GM12891 (cell line): ENCODE results near the gene PHACTR3.

Source experiments
- DNase-seq: peaks from one replicate; pipeline ENCODE4 v3.0.0; 2011; ENCODE audit warnings: low spot score; ENCODE audit not compliant: insufficient read length
- FAIRE-seq: peaks from 2 replicates; lab custom pipeline; 2011; peaks lifted over from hg19 to GRCh38; lab: Jason Lieb, UNC
- PAX5 ChIP-seq: IDR thresholded peaks from 2 replicates; pipeline ENCODE4 v1.6.1; 2011; ENCODE audit warnings: low read length, moderate library complexity, mild to moderate bottlenecking; ENCODE audit not compliant: insufficient read depth, severe bottlenecking
- POLR2A ChIP-seq: IDR thresholded peaks from 2 replicates; pipeline ENCODE4 v1.6.1; 2011; ENCODE audit warnings: low read depth, low read length, control low read depth
- POLR2AphosphoS5 ChIP-seq: IDR thresholded peaks from 2 replicates; pipeline ENCODE4 v1.6.1; 2011; ENCODE audit warnings: low read depth, low read length, control low read depth
- POU2F2 ChIP-seq: IDR thresholded peaks from 2 replicates; pipeline ENCODE4 v1.6.1; 2011; ENCODE audit warnings: low read depth, mild to moderate bottlenecking, control low read depth, low read length, moderate library complexity
- SPI1 ChIP-seq: IDR thresholded peaks from 2 replicates; pipeline ENCODE4 v1.6.1; 2011; ENCODE audit warnings: low read depth, low read length, control low read depth
- TAF1 ChIP-seq: IDR thresholded peaks from 2 replicates; pipeline ENCODE4 v1.6.1; 2011; ENCODE audit warnings: low read depth, low read length, control low read depth

The PHACTR3 gene

GRCh38 chr20:59603176-59603575, 1.2 kb upstream of the PHACTR3 start:
- DNase-seq (no peak), FAIRE-seq (no peak)

DNA sequence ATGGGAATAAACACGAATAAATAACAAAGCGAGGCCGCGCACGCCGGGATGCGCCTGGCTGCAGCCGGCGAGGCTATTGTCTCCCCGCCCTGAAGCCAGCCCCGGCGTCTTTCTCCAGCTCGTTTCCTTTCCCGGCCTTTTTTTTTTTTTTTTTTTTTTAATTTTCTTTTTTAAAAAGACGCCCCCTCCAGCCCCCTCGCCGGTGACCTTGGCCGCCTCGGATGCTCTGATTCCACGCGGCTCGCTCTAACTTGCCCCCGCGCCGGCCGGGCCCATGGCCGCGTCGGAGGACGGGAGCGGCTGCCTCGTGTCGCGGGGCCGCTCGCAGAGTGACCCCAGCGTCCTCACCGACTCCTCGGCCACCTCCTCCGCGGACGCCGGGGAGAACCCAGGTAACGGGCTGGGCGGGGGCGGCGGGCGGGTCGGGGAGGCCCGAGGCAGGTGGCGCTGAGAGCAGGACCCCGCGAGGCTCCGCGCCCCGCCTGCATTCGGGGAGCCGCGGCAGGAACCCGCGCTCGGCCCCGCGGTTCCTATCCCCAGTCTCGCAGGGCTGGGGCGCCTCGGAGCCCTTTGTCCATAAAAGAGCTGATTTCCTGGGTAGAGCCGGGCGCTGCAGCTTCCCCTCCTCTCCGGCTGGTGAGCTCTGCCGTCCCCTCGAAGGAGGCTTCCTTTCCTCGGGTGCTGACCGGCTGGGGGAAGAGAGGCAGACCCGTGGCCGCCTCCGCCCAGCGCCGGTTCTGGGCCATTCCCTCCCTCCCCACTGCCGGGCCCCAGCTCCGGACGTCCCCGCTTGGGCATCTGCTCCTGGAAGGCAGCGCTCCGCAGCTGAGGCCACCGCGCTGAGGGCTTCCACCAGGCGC, 631 bp downstream of the PHACTR3 start:
- FAIRE-seq: no peak
- TF ChIP-seq POU2F2 (no peak), PAX5 (no peak), SPI1 (no peak), POLR2AphosphoS5 (no peak), TAF1 (no peak), POLR2A (no peak)
- DNase-seq: no peak

More at GRCh38 chr20:59603176-59603575, 1.2 kb upstream of the PHACTR3 start:
- no peak for TF ChIP-seq PAX5
- TF ChIP-seq TAF1: no peak
- no peak for TF ChIP-seq POU2F2

DNA sequence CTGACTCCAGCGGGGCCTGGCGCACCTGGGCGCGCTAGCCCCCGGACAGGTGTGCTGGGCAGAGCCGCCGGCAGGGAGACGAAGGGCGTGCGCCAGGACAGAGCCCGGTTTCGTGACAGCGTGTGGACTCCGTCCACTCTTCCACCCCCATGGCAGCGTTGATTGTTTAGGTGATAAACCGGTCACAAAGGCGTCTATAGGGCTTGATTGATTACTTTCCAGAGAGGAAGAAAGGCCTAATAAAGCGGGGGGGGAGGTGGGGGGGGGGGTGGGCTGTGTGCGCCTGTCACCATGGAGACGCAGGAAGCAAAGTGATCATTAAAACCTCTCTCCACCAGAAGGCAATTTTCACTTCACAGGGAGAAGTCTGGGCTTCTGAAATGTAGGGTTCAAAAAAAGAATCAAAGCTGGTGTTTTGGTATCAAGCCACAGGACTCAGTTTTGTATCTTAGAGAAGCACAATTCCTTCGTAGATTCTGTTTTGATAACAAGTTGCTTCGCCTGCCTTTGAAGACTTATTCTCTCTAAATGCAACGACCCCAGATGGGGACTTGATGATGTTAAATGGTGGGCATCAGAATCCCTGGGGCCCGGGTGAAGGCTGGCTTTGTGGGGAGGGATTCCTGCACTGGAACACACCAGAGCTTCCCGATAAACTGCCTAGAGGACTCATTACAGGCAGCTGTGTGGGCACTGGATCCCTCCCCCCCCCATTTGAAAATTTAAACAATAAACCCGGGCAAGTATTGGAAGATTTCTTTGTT, 1.4 kb downstream of the PHACTR3 start:
- TF ChIP-seq PAX5 (no peak), TAF1 (no peak), POLR2AphosphoS5 (no peak)
- no peak for DNase-seq
- FAIRE-seq: no peak

- DNase-seq (no peak), FAIRE-seq (no peak)
- no peak for TF ChIP-seq POU2F2
- TF ChIP-seq POLR2AphosphoS5: no peak
- no peak for TF ChIP-seq POLR2A
- TF ChIP-seq PAX5: no peak
- no peak for TF ChIP-seq TAF1
- TF ChIP-seq SPI1: no peak
Observed at GRCh38 chr20:59606566-59606965, 2.2 kb downstream of the PHACTR3 start.

DNA sequence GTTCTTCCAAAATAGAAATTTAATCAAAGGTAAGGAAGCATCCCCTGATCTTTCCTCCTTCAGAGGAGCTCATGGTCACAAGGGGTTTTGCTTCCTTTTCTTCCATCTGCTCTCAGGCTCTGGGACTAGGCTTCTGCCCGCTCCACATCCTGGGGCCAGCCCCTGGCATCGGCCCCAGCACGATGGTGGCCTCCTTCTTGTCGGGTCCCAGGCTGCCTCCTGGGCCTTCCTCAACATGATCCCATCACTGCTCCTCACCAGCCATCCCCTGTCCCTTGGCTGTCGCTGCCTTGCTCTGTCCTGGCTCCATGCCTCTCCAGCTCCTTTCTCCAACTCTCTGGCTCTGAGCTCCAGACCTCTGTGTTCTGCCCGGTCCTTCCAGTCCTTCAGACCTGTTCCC, 4.1 kb downstream of the PHACTR3 start:
- TF ChIP-seq SPI1 (no peak), PAX5 (no peak)
- FAIRE-seq (no peak), DNase-seq (no peak)

DNA sequence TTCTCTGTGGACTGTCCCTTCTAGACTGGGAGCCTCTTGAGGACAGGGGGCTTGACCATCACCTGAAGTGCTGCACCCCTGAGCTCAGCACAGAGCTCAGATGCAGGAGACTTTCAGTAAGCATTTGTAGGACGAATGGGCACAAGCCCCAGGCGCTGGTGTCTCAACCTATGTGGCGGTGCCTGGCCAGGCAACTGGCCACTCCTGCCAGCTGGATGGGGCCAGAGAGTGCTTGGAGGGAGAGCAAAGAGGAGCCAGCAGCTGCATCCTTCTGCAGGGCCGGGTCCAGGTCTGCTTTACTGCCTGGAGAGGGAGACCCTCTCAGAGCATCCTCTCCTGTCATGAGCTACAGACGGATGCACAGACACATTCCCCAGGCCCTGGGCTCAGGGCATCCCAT, 4.5 kb downstream of the PHACTR3 start:
- DNase-seq (no peak), FAIRE-seq (no peak)
- no peak for TF ChIP-seq POLR2AphosphoS5
- no peak for TF ChIP-seq SPI1
- TF ChIP-seq PAX5: no peak
- no peak for TF ChIP-seq POU2F2
- no peak for TF ChIP-seq TAF1
- TF ChIP-seq POLR2A: no peak

GRCh38 chr20:59611286-59611685, 6.9 kb downstream of the PHACTR3 start:
- DNase-seq (no peak), FAIRE-seq (no peak)
- no peak for TF ChIP-seq SPI1
- no peak for TF ChIP-seq POLR2A
- TF ChIP-seq PAX5: no peak
- no peak for TF ChIP-seq TAF1
- TF ChIP-seq POU2F2: no peak
- TF ChIP-seq POLR2AphosphoS5: no peak

- DNase-seq: no peak
- TF ChIP-seq PAX5 (no peak), TAF1 (no peak)
- FAIRE-seq: no peak
Observed at GRCh38 chr20:59613861-59614260, 9.5 kb downstream of the PHACTR3 start.

DNA sequence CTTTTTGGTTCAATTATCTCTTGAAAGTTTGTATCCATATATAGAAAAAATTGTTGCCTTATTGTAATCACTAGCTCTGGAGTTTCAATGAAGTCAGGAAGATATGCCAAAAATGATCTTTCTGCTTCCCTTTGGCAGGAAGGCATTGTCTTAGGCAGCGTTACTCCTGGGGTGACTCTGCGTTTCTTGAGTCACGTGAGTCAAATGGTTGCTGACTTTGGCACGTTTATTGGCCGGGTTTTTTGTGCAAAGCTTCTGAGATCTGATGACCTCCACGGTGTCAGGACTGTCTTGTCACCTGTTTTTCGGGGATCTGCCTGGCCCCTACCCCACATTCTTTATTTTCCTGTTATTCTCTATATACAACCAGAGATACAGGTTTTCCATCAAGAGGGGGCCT, 10.4 kb downstream of the PHACTR3 start:
- no peak for TF ChIP-seq SPI1
- no peak for TF ChIP-seq POU2F2
- no peak for TF ChIP-seq TAF1
- TF ChIP-seq POLR2AphosphoS5: no peak
- no peak for TF ChIP-seq POLR2A
- no peak for TF ChIP-seq PAX5
- no peak for FAIRE-seq
- no peak for DNase-seq

DNA sequence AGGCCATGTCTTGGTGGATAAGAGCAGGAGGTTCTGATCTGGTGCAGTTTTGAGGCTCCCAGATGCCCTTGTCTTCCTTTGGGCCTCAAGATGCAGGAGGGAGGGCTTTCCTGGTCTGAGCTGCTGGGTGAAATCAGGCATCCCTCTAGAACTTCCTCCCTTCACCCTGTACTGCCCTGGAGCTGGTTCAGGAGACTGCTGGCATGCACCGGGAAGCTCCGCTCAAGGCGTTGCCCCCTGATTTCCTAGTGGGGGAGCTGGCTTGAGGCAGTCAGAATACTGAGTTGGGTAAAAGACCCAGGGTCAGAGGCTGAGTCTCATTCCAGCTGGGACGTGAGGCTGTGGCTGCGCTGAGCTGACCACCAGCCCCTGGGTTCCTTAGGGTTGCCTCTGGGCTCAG, 12.0 kb downstream of the PHACTR3 start:
- no peak for TF ChIP-seq SPI1
- TF ChIP-seq PAX5: no peak
- no peak for TF ChIP-seq POLR2A
- TF ChIP-seq POU2F2: no peak
- no peak for TF ChIP-seq TAF1
- TF ChIP-seq POLR2AphosphoS5: no peak
- FAIRE-seq (no peak), DNase-seq (no peak)
